Measurements from ENCODE around the gene GSG1L. TPM values are rescaled to one million over a fixed set of nuclear protein-coding genes. Genes with fewer than 3 reads are reported as not detected.

Gene GSG1L
- total RNA-seq, 1 donor from 2014 or later = not detected

- Mint-ChIP-seq H3K4me1 (no peaks in the 10 kb centered on the region), H3K27me3 (ENCODE audit: low read depth) (peaks cover 79% of the 10 kb centered on the region), H3K27ac (ENCODE audit: unreplicated experiment) (no peak overlapping the region), H3K4me3 (no peak overlapping the region), H3K36me3 (ENCODE audit: low read depth) (no peaks in the 10 kb centered on the region), H3K9me3 (no peaks in the 10 kb centered on the region)
- TF ChIP-seq, protein P1, sequence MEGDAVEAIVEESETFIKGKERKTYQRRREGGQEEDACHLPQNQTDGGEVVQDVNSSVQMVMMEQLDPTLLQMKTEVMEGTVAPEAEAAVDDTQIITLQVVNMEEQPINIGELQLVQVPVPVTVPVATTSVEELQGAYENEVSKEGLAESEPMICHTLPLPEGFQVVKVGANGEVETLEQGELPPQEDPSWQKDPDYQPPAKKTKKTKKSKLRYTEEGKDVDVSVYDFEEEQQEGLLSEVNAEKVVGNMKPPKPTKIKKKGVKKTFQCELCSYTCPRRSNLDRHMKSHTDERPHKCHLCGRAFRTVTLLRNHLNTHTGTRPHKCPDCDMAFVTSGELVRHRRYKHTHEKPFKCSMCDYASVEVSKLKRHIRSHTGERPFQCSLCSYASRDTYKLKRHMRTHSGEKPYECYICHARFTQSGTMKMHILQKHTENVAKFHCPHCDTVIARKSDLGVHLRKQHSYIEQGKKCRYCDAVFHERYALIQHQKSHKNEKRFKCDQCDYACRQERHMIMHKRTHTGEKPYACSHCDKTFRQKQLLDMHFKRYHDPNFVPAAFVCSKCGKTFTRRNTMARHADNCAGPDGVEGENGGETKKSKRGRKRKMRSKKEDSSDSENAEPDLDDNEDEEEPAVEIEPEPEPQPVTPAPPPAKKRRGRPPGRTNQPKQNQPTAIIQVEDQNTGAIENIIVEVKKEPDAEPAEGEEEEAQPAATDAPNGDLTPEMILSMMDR (conservative IDR thresholded peaks at IDR 0.05) = no peak
- no peak for DNase-seq (ENCODE audit: low read depth, low spot score)
Measured at GRCh38 chr16:27927266-27927901, 136.1 kb downstream of the GSG1L start.

GRCh38 chr16:27925612-27926011, 137.9 kb downstream of the GSG1L start:
- Mint-ChIP-seq H3K9me3 (no peaks in the 10 kb centered on the region), H3K36me3 (ENCODE audit: low read depth) (no peaks in the 10 kb centered on the region), H3K4me1 (peaks cover 2% of the 10 kb centered on the region), H3K27me3 (ENCODE audit: low read depth) (peaks cover 85% of the 10 kb centered on the region), H3K27ac (ENCODE audit: unreplicated experiment) (no peak overlapping the region), H3K4me3 (no peak overlapping the region)
- TF ChIP-seq, protein P1 (conservative IDR thresholded peaks at IDR 0.05) = no peak
- no peak for DNase-seq (ENCODE audit: low read depth, low spot score)

GRCh38 chr16:27924411-27925118, 138.9 kb downstream of the GSG1L start:
- peaks cover 6% of the 10 kb centered on the region for H3K4me1 Mint-ChIP-seq
- H3K9me3 Mint-ChIP-seq = no peaks in the 10 kb centered on the region
- no peak overlapping the region for H3K27ac Mint-ChIP-seq (ENCODE audit: unreplicated experiment)
- no peak for DNase-seq (ENCODE audit: low read depth, low spot score)
- H3K27me3 Mint-ChIP-seq (ENCODE audit: low read depth) = peaks cover 85% of the 10 kb centered on the region
- H3K4me3 Mint-ChIP-seq = no peak overlapping the region
- TF ChIP-seq, protein P1 (conservative IDR thresholded peaks at IDR 0.05) = no peak
- H3K36me3 Mint-ChIP-seq (ENCODE audit: low read depth) = no peaks in the 10 kb centered on the region

GRCh38 chr16:27923751-27924150, 139.8 kb downstream of the GSG1L start:
- no peaks in the 10 kb centered on the region for H3K9me3 Mint-ChIP-seq
- DNase-seq (ENCODE audit: low read depth, low spot score) = no peak
- H3K27ac Mint-ChIP-seq (ENCODE audit: unreplicated experiment) = no peak overlapping the region
- H3K4me3 Mint-ChIP-seq = no peak overlapping the region
- H3K27me3 Mint-ChIP-seq (ENCODE audit: low read depth) = peaks cover 91% of the 10 kb centered on the region
- peaks cover 6% of the 10 kb centered on the region for H3K4me1 Mint-ChIP-seq
- TF ChIP-seq, protein P1 (conservative IDR thresholded peaks at IDR 0.05) = no peak
- no peaks in the 10 kb centered on the region for H3K36me3 Mint-ChIP-seq (ENCODE audit: low read depth)

DNA sequence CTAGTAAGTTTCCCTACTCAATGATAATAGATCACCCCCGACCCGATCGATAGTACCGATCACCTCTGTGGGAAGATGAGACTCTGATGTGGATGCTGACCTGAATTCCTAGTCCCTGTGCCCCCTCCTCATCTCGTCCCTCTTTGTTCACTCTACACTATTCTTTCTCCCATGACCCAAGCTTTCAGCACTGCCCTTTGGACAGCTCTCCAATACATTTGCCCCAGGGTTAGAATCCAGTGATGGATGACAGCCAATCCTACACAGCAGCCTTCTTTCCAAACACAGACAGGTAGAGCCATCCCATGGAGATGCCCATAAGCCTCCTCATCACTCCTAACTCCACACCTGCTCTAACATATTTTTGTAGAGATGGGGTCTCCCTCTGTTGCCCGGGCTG, 141.1 kb downstream of the GSG1L start:
- Mint-ChIP-seq H3K4me3 (no peak overlapping the region), H3K4me1 (peaks cover 6% of the 10 kb centered on the region)
- DNase-seq (ENCODE audit: low read depth, low spot score) = no peak

More for the DNA sequence above, 141.1 kb downstream of the GSG1L start:
- no peak overlapping the region for H3K27ac Mint-ChIP-seq (ENCODE audit: unreplicated experiment)
- H3K27me3 Mint-ChIP-seq (ENCODE audit: low read depth) = peaks cover 87% of the 10 kb centered on the region
- H3K9me3 Mint-ChIP-seq = no peaks in the 10 kb centered on the region
- no peaks in the 10 kb centered on the region for H3K36me3 Mint-ChIP-seq (ENCODE audit: low read depth)
- TF ChIP-seq, protein P1 (conservative IDR thresholded peaks at IDR 0.05) = no peak

Data from neural crest cell (in vitro differentiated cells).